Mesenchymal stem cell (in vitro differentiated cells and primary cell): Measurements from ENCODE around the gene CD4.

Experiments
- DNase-seq: peaks from one replicate; pipeline ENCODE4 v3.0.0-alpha.2; 2013
- H2AFZ ChIP-seq: one replicate; pipeline ENCODE4 v1.6.1; 2013; ENCODE audit warnings: low read depth, mild to moderate bottlenecking, control low read depth, inconsistent platforms, low read length, moderate library complexity
- H2AK5ac ChIP-seq: 2 replicates; pipeline ENCODE4 v1.6.1; 2013; ENCODE audit warnings: low read length, moderate library complexity, mild to moderate bottlenecking, inconsistent platforms; ENCODE audit not compliant: severe bottlenecking
- H2BK120ac ChIP-seq: one replicate; pipeline ENCODE4 v1.6.1; 2013; ENCODE audit warnings: low read depth, mild to moderate bottlenecking, inconsistent platforms, low read length, moderate library complexity
- H2BK12ac ChIP-seq, 2 experiments: one replicate each; pipeline ENCODE4 v1.6.1; 2013; ENCODE audit warnings: inconsistent platforms in 2 of 2, low read length in 2 of 2, mild to moderate bottlenecking in 2 of 2, moderate library complexity in 2 of 2, control low read depth in 1 of 2
- H2BK15ac ChIP-seq: one replicate; pipeline ENCODE4 v1.6.1; 2013; ENCODE audit warnings: mild to moderate bottlenecking, low read depth, inconsistent platforms; ENCODE audit not compliant: poor library complexity, severe bottlenecking
- H2BK5ac ChIP-seq: 2 replicates; pipeline ENCODE4 v1.6.1; 2013; ENCODE audit warnings: low read depth, mild to moderate bottlenecking, low read length, control low read depth, inconsistent platforms; ENCODE audit not compliant: poor library complexity, severe bottlenecking
- H3K14ac ChIP-seq, 2 experiments: one replicate each; pipeline ENCODE4 v1.6.1; 2013; ENCODE audit warnings: inconsistent platforms in 2 of 2, low read length in 2 of 2, control low read depth in 1 of 2, mild to moderate bottlenecking in 1 of 2, moderate library complexity in 1 of 2
- H3K18ac ChIP-seq, 2 experiments: one replicate each; pipeline ENCODE4 v1.6.1; 2013; ENCODE audit warnings: inconsistent platforms in 2 of 2, low read length in 2 of 2, control low read depth in 1 of 2, low read depth in 1 of 2, mild to moderate bottlenecking in 1 of 2
- H3K23ac ChIP-seq, 2 experiments: one replicate each; pipeline ENCODE4 v1.6.1; 2013; ENCODE audit warnings: inconsistent platforms in 2 of 2, low read length in 2 of 2, mild to moderate bottlenecking in 2 of 2, moderate library complexity in 2 of 2, control low read depth in 1 of 2
- H3K27ac ChIP-seq: 2 replicates; pipeline ENCODE4 v1.5.1; 2013; ENCODE audit warnings: mild to moderate bottlenecking, moderate library complexity, low read length, control low read depth, inconsistent platforms; ENCODE audit not compliant: poor library complexity, severe bottlenecking
- H3K27me3 ChIP-seq, 2 experiments: 2 replicates each; pipeline versions ENCODE4 v1.6.1 to v1.7.0; 2013; ENCODE audit warnings: low read length in 2 of 2, mild to moderate bottlenecking in 2 of 2, moderate library complexity in 2 of 2, control low read depth in 1 of 2, inconsistent platforms in 1 of 2; ENCODE audit not compliant: control insufficient read depth in 1 of 2, insufficient read depth in 1 of 2
- H3K36me3 ChIP-seq, 2 experiments: 2 replicates each; pipeline versions ENCODE4 v1.6.1 to v1.7.0; 2013; ENCODE audit warnings: low read length in 2 of 2, control low read depth in 1 of 2, inconsistent platforms in 1 of 2, low read depth in 1 of 2, mild to moderate bottlenecking in 1 of 2; ENCODE audit not compliant: insufficient read depth in 2 of 2, control insufficient read depth in 1 of 2
- H3K4ac ChIP-seq, 2 experiments: one replicate each; pipeline ENCODE4 v1.6.1; 2013; ENCODE audit warnings: inconsistent platforms in 2 of 2, low read length in 2 of 2, mild to moderate bottlenecking in 2 of 2, moderate library complexity in 2 of 2, control low read depth in 1 of 2, low read depth in 1 of 2
- H3K4me1 ChIP-seq: 2 replicates; pipeline ENCODE4 v1.6.1; 2013; ENCODE audit warnings: low read depth, low read length, control low read depth; ENCODE audit not compliant: control insufficient read depth, insufficient read depth
- H3K4me2 ChIP-seq: 2 replicates; pipeline ENCODE4 v1.6.1; 2013; ENCODE audit warnings: low read length, mild to moderate bottlenecking, inconsistent platforms; ENCODE audit not compliant: poor library complexity, severe bottlenecking
- H3K4me3 ChIP-seq, 2 experiments: 2 replicates each; pipeline versions ENCODE4 v1.5.1 to v1.7.0; 2013; ENCODE audit warnings: low read length in 2 of 2, mild to moderate bottlenecking in 2 of 2, control low read depth in 1 of 2, low read depth in 1 of 2; ENCODE audit not compliant: insufficient read depth in 1 of 2
- H3K79me1 ChIP-seq: replicated peaks from 2 replicates; pipeline ENCODE4 v1.6.1; 2013; ENCODE audit warnings: mild to moderate bottlenecking, control low read depth, low read length, inconsistent platforms; ENCODE audit not compliant: poor library complexity, severe bottlenecking
- H3K9ac ChIP-seq: 2 replicates; pipeline ENCODE4 v1.7.0; 2013; ENCODE audit warnings: mild to moderate bottlenecking, low read length, moderate library complexity
- H3K9me3 ChIP-seq: 2 replicates; pipeline ENCODE4 v1.7.0; 2013; ENCODE audit warnings: mild to moderate bottlenecking, low read length; ENCODE audit not compliant: control insufficient read depth
- H4K8ac ChIP-seq: one replicate; pipeline ENCODE4 v1.6.1; 2013; ENCODE audit warnings: inconsistent platforms, mild to moderate bottlenecking, low read length, moderate library complexity
- H4K91ac ChIP-seq: one replicate; pipeline ENCODE4 v1.6.1; 2013; ENCODE audit warnings: mild to moderate bottlenecking, low read length, inconsistent platforms
- WGBS: methylation state at CpG from one replicate; pipeline ENCODE4 v1.1.7; 2013; ENCODE audit warnings: mixed read lengths; 5-methylcytosine and 5-hydroxymethylcytosine counted together

The CD4 gene

DNA sequence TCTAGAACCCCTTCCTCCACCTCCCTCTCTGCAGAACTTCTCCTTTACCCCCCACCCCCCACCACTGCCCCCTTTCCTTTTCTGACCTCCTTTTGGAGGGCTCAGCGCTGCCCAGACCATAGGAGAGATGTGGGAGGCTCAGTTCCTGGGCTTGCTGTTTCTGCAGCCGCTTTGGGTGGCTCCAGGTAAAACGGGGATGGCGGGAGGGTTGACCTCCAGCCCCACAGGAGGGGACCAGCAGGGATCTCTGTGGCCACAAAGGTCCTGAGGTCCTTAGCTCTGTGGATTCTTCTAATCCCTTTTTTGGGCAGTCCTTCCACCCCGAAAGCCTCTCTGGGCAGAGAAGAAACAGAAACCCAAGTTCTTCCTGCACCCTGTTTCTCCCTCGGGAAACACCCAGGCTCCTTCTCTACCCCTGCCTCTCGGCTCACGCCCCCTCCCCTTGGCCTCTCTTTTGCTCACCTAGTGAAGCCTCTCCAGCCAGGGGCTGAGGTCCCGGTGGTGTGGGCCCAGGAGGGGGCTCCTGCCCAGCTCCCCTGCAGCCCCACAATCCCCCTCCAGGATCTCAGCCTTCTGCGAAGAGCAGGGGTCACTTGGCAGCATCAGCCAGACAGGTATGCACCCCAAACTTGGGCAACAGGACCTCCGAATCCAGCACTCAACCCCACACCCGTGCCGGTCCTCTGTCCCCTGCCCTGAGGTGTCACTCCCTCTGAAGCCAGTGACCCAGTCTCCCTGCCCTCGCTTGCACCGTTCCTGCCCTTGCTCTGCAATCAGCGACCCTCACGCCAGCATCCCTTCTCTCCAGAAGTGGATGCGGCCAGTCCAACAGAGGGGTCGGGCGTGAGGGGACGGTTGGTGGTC, 16.4 kb upstream of the CD4 start:
- no peak overlapping the region for H2AK5ac ChIP-seq
- no peak overlapping the region for H3K4me2 ChIP-seq
- 48% methylated on average over 21 of the region's 21 CpGs for WGBS
- no peak overlapping the region for H3K4me3 ChIP-seq
- H3K27me3 ChIP-seq: peaks cover 29 to 33% of the 10 kb centered on the region in 2 experiments
- peak overlapping the region in 1 of 2 experiments; percentile 49 for H3K18ac ChIP-seq
- peaks cover 18 to 47% of the 10 kb centered on the region in 2 experiments for H3K36me3 ChIP-seq
- H2AFZ ChIP-seq: no peak overlapping the region
- H3K9me3 ChIP-seq: no peaks in the 10 kb centered on the region
- H3K23ac ChIP-seq: peak overlapping the region in 1 of 2 experiments; percentile 70
- H3K9ac ChIP-seq: no peak overlapping the region
- H3K4me1 ChIP-seq: peaks cover 34% of the 10 kb centered on the region
- no peak overlapping the region for H3K4ac ChIP-seq
- DNase-seq: no peak
- no peak overlapping the region for H4K91ac ChIP-seq
- H2BK120ac ChIP-seq: no peak overlapping the region
- H2BK12ac ChIP-seq: peak overlapping the region in 1 of 2 experiments; percentile 31
- H3K14ac ChIP-seq: peak overlapping the region in 1 of 2 experiments; percentile 29
- H3K27ac ChIP-seq: no peak overlapping the region
- no peak overlapping the region for H4K8ac ChIP-seq
- H2BK5ac ChIP-seq: no peak overlapping the region
- H2BK15ac ChIP-seq: no peak overlapping the region
- H3K79me1 ChIP-seq: peaks cover 6% of the 10 kb centered on the region

DNA sequence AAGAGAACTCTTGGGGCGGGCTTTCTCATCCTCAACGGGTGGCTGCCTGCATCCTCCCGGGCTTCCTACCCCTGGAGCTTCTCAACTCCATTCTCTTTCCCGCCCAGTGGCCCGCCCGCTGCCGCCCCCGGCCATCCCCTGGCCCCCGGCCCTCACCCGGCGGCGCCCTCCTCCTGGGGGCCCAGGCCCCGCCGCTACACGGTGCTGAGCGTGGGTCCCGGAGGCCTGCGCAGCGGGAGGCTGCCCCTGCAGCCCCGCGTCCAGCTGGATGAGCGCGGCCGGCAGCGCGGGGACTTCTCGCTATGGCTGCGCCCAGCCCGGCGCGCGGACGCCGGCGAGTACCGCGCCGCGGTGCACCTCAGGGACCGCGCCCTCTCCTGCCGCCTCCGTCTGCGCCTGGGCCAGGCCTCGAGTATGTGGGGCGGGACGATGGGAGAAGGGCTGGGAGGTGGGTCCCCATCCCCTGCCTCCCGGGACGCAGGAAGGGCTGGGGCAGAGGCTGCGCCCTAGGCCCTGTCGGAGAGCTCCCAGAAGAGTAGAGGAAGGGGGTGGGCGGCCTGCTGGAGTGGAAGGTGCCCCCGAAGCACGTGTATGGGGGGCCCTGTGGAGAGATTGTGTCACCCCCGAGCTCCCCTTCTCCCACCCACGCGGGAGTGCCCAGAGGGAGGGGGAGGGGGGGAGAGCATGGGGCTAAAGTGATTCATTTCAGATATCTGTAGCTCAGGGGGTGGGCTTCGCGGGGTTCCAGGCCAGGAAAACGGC, 15.6 kb upstream of the CD4 start:
- H2BK5ac ChIP-seq: no peak overlapping the region
- no peak overlapping the region for H3K27ac ChIP-seq
- H3K9me3 ChIP-seq: no peaks in the 10 kb centered on the region
- H3K9ac ChIP-seq: no peak overlapping the region
- peaks cover 34% of the 10 kb centered on the region for H3K4me1 ChIP-seq
- H3K14ac ChIP-seq: peak overlapping the region in 1 of 2 experiments; percentile 44
- H3K4me2 ChIP-seq: peak overlapping the region; percentile 49
- H2AFZ ChIP-seq: no peak overlapping the region
- no peak overlapping the region for H3K4ac ChIP-seq
- H2BK15ac ChIP-seq: no peak overlapping the region
- H2BK120ac ChIP-seq: no peak overlapping the region
- H3K27me3 ChIP-seq: peaks cover 29 to 33% of the 10 kb centered on the region in 2 experiments
- peak overlapping the region in 1 of 2 experiments; percentile 13 for H3K18ac ChIP-seq
- no peak for DNase-seq
- H4K91ac ChIP-seq: no peak overlapping the region
- H4K8ac ChIP-seq: peak overlapping the region; percentile 62
- whole genome bisulfite sequencing: 19% methylated on average over 47 of the region's 60 CpGs
- H3K23ac ChIP-seq: no peak overlapping the region
- no peak overlapping the region for H3K4me3 ChIP-seq
- H3K36me3 ChIP-seq: peaks cover 18 to 47% of the 10 kb centered on the region in 2 experiments
- peaks cover 6% of the 10 kb centered on the region for H3K79me1 ChIP-seq
- H2AK5ac ChIP-seq: no peak overlapping the region
- H2BK12ac ChIP-seq: peak overlapping the region in 1 of 2 experiments; percentile 16

DNA sequence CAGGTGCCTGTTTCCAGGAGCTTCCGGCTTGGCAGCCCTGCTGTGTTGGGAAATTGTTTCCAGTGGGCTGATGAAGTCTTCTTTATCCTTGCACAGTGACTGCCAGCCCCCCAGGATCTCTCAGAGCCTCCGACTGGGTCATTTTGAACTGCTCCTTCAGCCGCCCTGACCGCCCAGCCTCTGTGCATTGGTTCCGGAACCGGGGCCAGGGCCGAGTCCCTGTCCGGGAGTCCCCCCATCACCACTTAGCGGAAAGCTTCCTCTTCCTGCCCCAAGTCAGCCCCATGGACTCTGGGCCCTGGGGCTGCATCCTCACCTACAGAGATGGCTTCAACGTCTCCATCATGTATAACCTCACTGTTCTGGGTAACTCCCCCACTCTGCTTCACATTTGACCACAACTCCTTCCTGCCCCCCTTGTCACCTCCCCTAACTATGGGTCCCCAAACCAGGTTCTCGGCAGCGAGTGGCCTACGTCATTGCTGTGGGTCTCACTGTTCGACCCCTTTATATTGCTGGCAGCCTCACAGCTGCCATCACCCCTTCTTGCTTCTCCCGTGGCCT, 14.7 kb upstream of the CD4 start:
- Histone ChIP-seq H3K9ac (no peak overlapping the region), H3K36me3 (peaks cover 15 to 43% of the 10 kb centered on the region in 2 experiments), H2AFZ (no peak overlapping the region), H4K91ac (no peak overlapping the region), H2BK15ac (no peak overlapping the region), H3K4me1 (peaks cover 26% of the 10 kb centered on the region), H3K14ac (no peak overlapping the region), H3K27me3 (peaks cover 29 to 33% of the 10 kb centered on the region in 2 experiments), H3K79me1 (peaks cover 3% of the 10 kb centered on the region), H3K23ac (no peak overlapping the region), H2AK5ac (no peak overlapping the region), H2BK120ac (no peak overlapping the region), H2BK5ac (no peak overlapping the region), H3K4ac (no peak overlapping the region), H4K8ac (no peak overlapping the region), H3K4me2 (no peak overlapping the region), H2BK12ac (no peak overlapping the region), H3K18ac (no peak overlapping the region), H3K9me3 (no peaks in the 10 kb centered on the region), H3K4me3 (no peak overlapping the region), H3K27ac (no peak overlapping the region)
- 95% methylated on average over 15 of the region's 15 CpGs for WGBS
- no peak for DNase-seq
